Measurements from ENCODE around the gene C5orf47. TPM values are rescaled to one million over a fixed set of nuclear protein-coding genes. Genes with fewer than 3 reads are reported as not detected.

C5orf47 gene
- total and polyA plus RNA-seq, 10 of the 15 experiments (the other 5 are each of a cell fraction or from before 2014, with no cell fraction given): 0.04 TPM; not detected in 9

- TF ChIP-seq GABPA (IDR thresholded peaks at IDR 0.05; ENCODE audit: low read depth) (no peak), CTCF (IDR thresholded peaks at IDR 0.05 in 2 of 3, conservative IDR thresholded peaks at IDR 0.05 in 1 of 3; ENCODE audit: control insufficient read depth in 2 of 3, extremely low read depth in 1 of 3, insufficient read depth in 1 of 3, low read depth in 3 of 3, low read length in 3 of 3) (peak; percentile 77 to 88 (median 82); a peak in 5 of 6 replicates), ETV6 (conservative IDR thresholded peaks at IDR 0.05 in 1 of 2, IDR thresholded peaks at IDR 0.05 in 1 of 2; ENCODE audit: borderline replicate concordance in 1 of 2, low read depth in 1 of 2) (0 out of 4 replicates have a peak, but pooled peaks of 1 of the 2 experiments have one; percentile 7), SMC3 (IDR thresholded peaks at IDR 0.05; ENCODE audit: borderline replicate concordance, low read length) (peak; percentile 97), IKZF1 (conservative IDR thresholded peaks at IDR 0.05) (peak; percentile 44), E2F8 (IDR thresholded peaks at IDR 0.05; ENCODE audit: low read depth, partially characterized antibody) (no peak), RCOR1 (conservative IDR thresholded peaks at IDR 0.05; ENCODE audit: low read depth, low read length) (no peak), NBN (IDR thresholded peaks at IDR 0.05) (peak; percentile 17; the same call in 1 of the 2 replicates), ESRRA (IDR thresholded peaks at IDR 0.05; ENCODE audit: low read length) (no peak), IKZF2 (IDR thresholded peaks at IDR 0.05) (peak in 1 of 2 experiments; percentile 40; a peak in 1 of 4 replicates), MYB (IDR thresholded peaks at IDR 0.05; ENCODE audit: borderline replicate concordance, low read depth, low read length) (no peak), CREM (IDR thresholded peaks at IDR 0.05; ENCODE audit: low read depth) (no peak), ATF3 (IDR thresholded peaks at IDR 0.05; ENCODE audit: borderline replicate concordance, extremely low read depth, low read depth, low read length) (no peak), TCF7 (IDR thresholded peaks at IDR 0.05; ENCODE audit: borderline replicate concordance) (no peak), E4F1 (IDR thresholded peaks at IDR 0.05; ENCODE audit: borderline replicate concordance, partially characterized antibody) (no peak), HCFC1 (IDR thresholded peaks at IDR 0.05; ENCODE audit: low read length) (peak; percentile 20; the same call in 1 of the 2 replicates), YY1 (IDR thresholded peaks at IDR 0.05; ENCODE audit: low read depth, low read length) (peak; percentile 60; the same call in 1 of the 2 replicates)
These were observed 15.9 kb upstream of the C5orf47 start (continued) for GRCh38 chr5:173972925-173973615.

All from GM12878 (cell line).